K562 (cell line): ENCODE results near the gene EPHB6. TPM values are rescaled to one million over a fixed set of nuclear protein-coding genes. Genes with fewer than 3 reads are reported as not detected.

ENCODE experiments used
- ATAC-seq: fragments of 200-7000 bp; cut with Tn5 transposase; 3 replicates; pipeline ENCODE4 v1.9.1; 2020; ENCODE audit warnings: moderate library complexity
- BruUV-seq: library from RNA; stranded (reverse); fragments of 400-500 nt; replicated peaks from 2 replicates; lab custom pipeline; 2021; lab: Mats Ljungman, UMichigan
- CTCF ChIA-PET: fragments of 300-600 bp; formaldehyde crosslinking; extraction: SDS; loops from one replicate; lab custom pipeline; 2021; ENCODE audit warnings: low intra/inter-chr PET ratio; lab: Yijun Ruan, JAX
- POLR2A ChIA-PET: fragments of 300-600, 350-650 bp; sonication (Branson Sonifier 250); formaldehyde crosslinking; extraction: SDS; loops from one replicate; lab custom pipeline; 2021; ENCODE audit warnings: antibody characterized with exemption, inconsistent platforms; lab: Yijun Ruan, JAX
- DNase-seq, 4 experiments: peaks; one replicate each; pipeline versions ENCODE4 v3.0.0 to v3.0.0-alpha.2; 2011 to 2018; ENCODE audit warnings: low spot score in 3 of 4, mixed read lengths in 3 of 4; ENCODE audit errors: extremely low read depth in 1 of 4
- FAIRE-seq: peaks from 2 replicates; lab custom pipeline; 2011; peaks lifted over from hg19 to GRCh38; lab: Jason Lieb, UNC
- H2AFZ ChIP-seq: 2 replicates; pipeline ENCODE4 v1.6.0; 2011; ENCODE audit warnings: low read depth, low read length, control low read depth, inconsistent platforms
- H3K27ac ChIP-seq: fragments of 200-600 bp; 3 replicates; pipeline ENCODE4 v1.8.0; 2011; ENCODE audit warnings: low read depth, mild to moderate bottlenecking, control low read depth, inconsistent platforms, low read length, moderate library complexity, mixed read lengths; ENCODE audit errors: extremely low read depth
- H3K27me3 ChIP-seq, 2 experiments: fragments of 300-600 bp in 1 of 2; 2 replicates in 1 of 2; 3 replicates in 1 of 2; pipeline versions ENCODE4 v1.6.0 to v1.8.0; 2011; ENCODE audit warnings: inconsistent platforms in 2 of 2, low read length in 2 of 2, mild to moderate bottlenecking in 1 of 2, mixed read lengths in 1 of 2, moderate library complexity in 1 of 2; ENCODE audit not compliant: control insufficient read depth in 2 of 2, insufficient read depth in 2 of 2
- H3K36me3 ChIP-seq: fragments of 300-600 bp; 3 replicates; pipeline ENCODE4 v1.8.0; 2011; ENCODE audit warnings: mild to moderate bottlenecking, low read length, inconsistent platforms; ENCODE audit not compliant: control insufficient read depth, insufficient read depth
- H3K4me1 ChIP-seq, 2 experiments: fragments of 200-600 bp in 1 of 2; replicated peaks in 1 of 2; 2 replicates in 1 of 2; 3 replicates in 1 of 2; pipeline versions ENCODE4 v1.5.1 to v1.8.0; 2011; ENCODE audit warnings: inconsistent platforms in 2 of 2, low read length in 2 of 2, mild to moderate bottlenecking in 1 of 2, mixed read lengths in 1 of 2, moderate library complexity in 1 of 2; ENCODE audit not compliant: control insufficient read depth in 2 of 2, insufficient read depth in 2 of 2
- H3K4me2 ChIP-seq: 2 replicates; pipeline ENCODE4 v1.6.1; 2011; ENCODE audit warnings: low read length, control low read depth, inconsistent platforms, mixed read lengths; ENCODE audit not compliant: insufficient read depth
- H3K4me3 ChIP-seq: fragments of 200-600 bp; sonication (generic), shearing (Covaris generic); 2 replicates; pipeline ENCODE4 v1.5.1; 2016; ENCODE audit warnings: control low read depth, inconsistent platforms
- H3K79me2 ChIP-seq: fragments of 200-600 bp; 3 replicates; pipeline ENCODE4 v1.8.0; 2011; ENCODE audit warnings: low read length, inconsistent platforms; ENCODE audit not compliant: control insufficient read depth, insufficient read depth
- H3K9ac ChIP-seq, 2 experiments: 2 replicates each; pipeline versions ENCODE4 v1.6.0 to v1.6.1; 2011; ENCODE audit warnings: low read depth in 2 of 2, low read length in 2 of 2, control low read depth in 1 of 2, inconsistent platforms in 1 of 2, mild to moderate bottlenecking in 1 of 2, mixed read lengths in 1 of 2; ENCODE audit not compliant: insufficient read depth in 1 of 2
- H3K9me1 ChIP-seq: one replicate; pipeline ENCODE4 v1.6.0; 2011; ENCODE audit warnings: inconsistent platforms, mild to moderate bottlenecking, low read length, moderate library complexity; ENCODE audit not compliant: control insufficient read depth, insufficient read depth
- H3K9me3 ChIP-seq: replicated peaks from 2 replicates; pipeline ENCODE4 v1.5.1; 2011; ENCODE audit warnings: low read depth, low read length, inconsistent platforms; ENCODE audit not compliant: control insufficient read depth, insufficient read depth
- H4K20me1 ChIP-seq: replicated peaks from 2 replicates; pipeline ENCODE4 v1.6.1; 2011; ENCODE audit warnings: low read length, inconsistent platforms, mixed read lengths; ENCODE audit not compliant: control insufficient read depth, insufficient read depth
- COPS2 ChIP-seq: fragments of 450-650 bp; conservative IDR thresholded peaks from 2 replicates; pipeline ENCODE4 v1.6.1; 2016; ENCODE audit warnings: mild to moderate bottlenecking, moderate library complexity
- EP400 ChIP-seq: fragments of 450-650 bp; IDR thresholded peaks from 2 replicates; pipeline ENCODE4 v1.6.1; 2017; ENCODE audit warnings: antibody characterized with exemption, mild to moderate bottlenecking, moderate library complexity
- MYNN ChIP-seq, 2 experiments: sonication (generic); formaldehyde crosslinking in 1 of 2; IDR thresholded peaks; 2 replicates each; pipeline versions ENCODE4 v1.5.0 to v1.6.1; 2016 to 2020; ENCODE audit warnings: antibody characterized with exemption in 1 of 2, missing genetic modification reagents in 1 of 2
- NCOA4 ChIP-seq: fragments of 450-650 bp; IDR thresholded peaks from 2 replicates; pipeline ENCODE4 v1.6.1; 2018; ENCODE audit warnings: mild to moderate bottlenecking; ENCODE audit not compliant: partially characterized antibody
- RFX5 ChIP-seq: IDR thresholded peaks from 2 replicates; pipeline ENCODE4 v1.6.1; 2011; ENCODE audit warnings: low read depth, mild to moderate bottlenecking, improper control_type of control experiment, low read length
- SMARCA5 ChIP-seq: fragments of 450-650 bp; IDR thresholded peaks from 2 replicates; pipeline ENCODE4 v1.6.1; 2016
- SNRNP70 ChIP-seq: fragments of 200-400 bp; formaldehyde crosslinking; optimal IDR thresholded peaks from 2 replicates; pipeline ENCODE3; 2017; ENCODE audit warnings: low read depth, low read length
- TAF15 ChIP-seq: fragments of 200-400 bp; formaldehyde crosslinking; IDR thresholded peaks from 2 replicates; pipeline ENCODE4 v1.6.1; 2017; ENCODE audit warnings: mild to moderate bottlenecking, low read depth, low read length, moderate library complexity
- ZNF224 ChIP-seq: sonication (generic); formaldehyde crosslinking; IDR thresholded peaks from 2 replicates; pipeline ENCODE4 v1.8.0; 2022; ENCODE audit warnings: mild to moderate bottlenecking, missing genetic modification reagents
- WGBS: fragments of 100-300 bp; shearing (Covaris generic); methylation state at CpG from one replicate; pipeline ENCODE4 v1.1.6; 2016; ENCODE audit warnings: low coverage, mixed read lengths; ENCODE audit not compliant: insufficient coverage; ENCODE audit errors: missing lambda C conversion rate; 5-methylcytosine and 5-hydroxymethylcytosine counted together
- in situ Hi-C: fragments of 300-500 bp; cut with MboI; formaldehyde crosslinking; loops from 4 replicates; pipeline ENCODE4 v1.15.0; 2018; ENCODE audit warnings: inconsistent platforms, mixed read lengths
- intact Hi-C: fragments of 100-400 bp; cut with micrococcal nuclease; formaldehyde crosslinking; loops from 2 replicates; pipeline ENCODE4 v1.14.2; 2022
- polyA plus RNA-seq, 8 experiments: library from polyadenylated mRNA; depleted of rRNA in 4 of 8; stranded (reverse) in 5 of 8; unstranded in 3 of 8; fragments of >200 nt; fragmentation: Nextera tagmentation in 2 of 8; fragmentation: Illumina TruSeq in 1 of 8; extraction: Ambion mirVana in 2 of 8; extraction: Trizol in 1 of 8; gene quantifications; 2 replicates each; pipeline versions ENCODE4 v1.2.1 to v1.2.3, GENCODE V29; 2011 to 2014; ENCODE audit warnings: inconsistent platforms in 1 of 8, missing spikeins in 1 of 8
- total RNA-seq, 7 experiments: library from RNA; depleted of rRNA in 6 of 7; stranded (reverse); fragments of >200 nt in 6 of 7; fragmentation: Illumina TruSeq in 2 of 7; extraction: Trizol in 2 of 7; gene quantifications; 2 replicates each; pipeline versions ENCODE4 v1.2.1 to v1.2.3, GENCODE V29; 2011 to 2021; ENCODE audit warnings: low replicate concordance in 1 of 7
- TF ChIP-seq, protein P1 (sequence below): fragments of 450-650 bp; formaldehyde crosslinking; IDR thresholded peaks from 2 replicates; pipeline ENCODE4 v1.4.0; 2022; ENCODE audit warnings: missing genetic modification characterization

The EPHB6 gene
- total and polyA plus RNA-seq, 9 of the 15 experiments (the other 6 are each of a cell fraction or from before 2014, with no cell fraction given) = 1.4 to 123 (median 7.6) TPM

DNA sequence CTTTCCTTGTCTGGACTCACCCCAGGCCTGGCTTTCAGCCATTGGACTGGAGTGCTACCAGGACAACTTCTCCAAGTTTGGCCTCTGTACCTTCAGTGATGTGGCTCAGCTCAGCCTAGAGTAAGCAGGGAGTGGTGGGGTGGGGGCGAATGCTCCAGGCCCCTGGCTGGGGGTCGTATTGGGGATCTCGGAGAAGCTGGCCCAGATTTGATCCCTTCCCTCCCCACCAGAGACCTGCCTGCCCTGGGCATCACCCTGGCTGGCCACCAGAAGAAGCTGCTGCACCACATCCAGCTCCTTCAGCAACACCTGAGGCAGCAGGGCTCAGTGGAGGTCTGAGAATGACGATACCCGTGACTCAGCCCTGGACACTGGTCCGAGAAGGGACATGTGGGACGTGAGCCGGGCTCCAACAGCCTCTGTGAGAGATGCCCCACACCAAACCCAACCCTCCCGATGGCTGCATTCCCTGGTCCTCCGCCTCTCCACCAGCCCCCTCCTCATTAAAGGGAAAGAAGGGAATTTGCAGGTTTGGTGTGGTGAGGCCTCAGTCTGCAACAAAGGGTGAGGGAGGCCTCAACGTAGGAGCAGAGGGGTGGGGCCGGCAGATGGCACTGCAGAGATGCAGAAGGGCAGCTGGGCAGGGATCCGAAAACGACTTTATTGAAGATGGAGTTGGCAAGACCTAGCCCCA lies 15.8 kb downstream of the EPHB6 start:
- intact Hi-C loops = no loop called here
- no TSS peak for BruUV-seq
- POLR2A ChIA-PET = interaction anchor here (1.5 kb wide), 1 partner anchor 147 kb away, joined by 3 read pairs; no protein-coding TSS in a partner anchor

More for the DNA sequence above, 15.8 kb downstream of the EPHB6 start:
- Histone ChIP-seq H3K9me1 (no peaks in the 10 kb centered on the region), H3K36me3 (no peaks in the 10 kb centered on the region), H3K4me3 (no peak overlapping the region), H3K9me3 (no peaks in the 10 kb centered on the region), H3K9ac (no peak overlapping the region), H4K20me1 (0 out of 2 replicates have a peak, but pooled peaks cover 4% of the 10 kb centered on the region), H3K27me3 (peaks cover 2 to 64% of the 10 kb centered on the region in 2 experiments; a peak in 3 of 5 replicates), H3K27ac (no peak overlapping the region), H3K79me2 (no peaks in the 10 kb centered on the region), H2AFZ (no peak overlapping the region), H3K4me1 (peaks cover 0 to 23% of the 10 kb centered on the region in 2 experiments; a peak in 1 of 5 replicates), H3K4me2 (no peak overlapping the region)
- TF ChIP-seq EP400 (no peak), MYNN (IDR thresholded peaks at IDR 0.05) (no peak), MYNN (CRISPR knock-in tag; IDR thresholded peaks at IDR 0.05) (no peak), TAF15 (no peak), SMARCA5 (no peak), COPS2 (no peak), RFX5 (no peak), SNRNP70 (no peak), ZNF224 (no peak), NCOA4 (no peak)
- TF ChIP-seq, protein P1, sequence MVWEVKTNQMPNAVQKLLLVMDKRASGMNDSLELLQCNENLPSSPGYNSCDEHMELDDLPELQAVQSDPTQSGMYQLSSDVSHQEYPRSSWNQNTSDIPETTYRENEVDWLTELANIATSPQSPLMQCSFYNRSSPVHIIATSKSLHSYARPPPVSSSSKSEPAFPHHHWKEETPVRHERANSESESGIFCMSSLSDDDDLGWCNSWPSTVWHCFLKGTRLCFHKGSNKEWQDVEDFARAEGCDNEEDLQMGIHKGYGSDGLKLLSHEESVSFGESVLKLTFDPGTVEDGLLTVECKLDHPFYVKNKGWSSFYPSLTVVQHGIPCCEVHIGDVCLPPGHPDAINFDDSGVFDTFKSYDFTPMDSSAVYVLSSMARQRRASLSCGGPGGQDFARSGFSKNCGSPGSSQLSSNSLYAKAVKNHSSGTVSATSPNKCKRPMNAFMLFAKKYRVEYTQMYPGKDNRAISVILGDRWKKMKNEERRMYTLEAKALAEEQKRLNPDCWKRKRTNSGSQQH (CRISPR knock-in tag) = no peak
- 31% methylated on average over 14 of the region's 14 CpGs for WGBS
- in situ Hi-C loops = no loop called here
- CTCF ChIA-PET = interaction anchor here (0.6 kb wide), 1 partner anchor 133 kb away, joined by 3 read pairs; no protein-coding TSS in a partner anchor
- DNase-seq (no peak), ATAC-seq (no peak), FAIRE-seq (no peak)
